GM12875 (cell line): ENCODE measurements around the gene MAPRE3.

Experiments used
- H3K4me3 ChIP-seq: one replicate; pipeline ENCODE4 v1.5.1; 2011; ENCODE audit warnings: low read depth, low read length, control low read depth
- TF ChIP-seq, protein P1 (sequence below): IDR thresholded peaks from 2 replicates; pipeline ENCODE4 v1.5.1; 2011; ENCODE audit warnings: low read depth, mild to moderate bottlenecking, control low read depth, inconsistent platforms, low read length, moderate library complexity, borderline replicate concordance; ENCODE audit not compliant: insufficient read depth

The MAPRE3 gene

GRCh38 chr2:26940001-26940400 is 30.4 kb upstream of the MAPRE3 start:
- TF ChIP-seq, protein P1, sequence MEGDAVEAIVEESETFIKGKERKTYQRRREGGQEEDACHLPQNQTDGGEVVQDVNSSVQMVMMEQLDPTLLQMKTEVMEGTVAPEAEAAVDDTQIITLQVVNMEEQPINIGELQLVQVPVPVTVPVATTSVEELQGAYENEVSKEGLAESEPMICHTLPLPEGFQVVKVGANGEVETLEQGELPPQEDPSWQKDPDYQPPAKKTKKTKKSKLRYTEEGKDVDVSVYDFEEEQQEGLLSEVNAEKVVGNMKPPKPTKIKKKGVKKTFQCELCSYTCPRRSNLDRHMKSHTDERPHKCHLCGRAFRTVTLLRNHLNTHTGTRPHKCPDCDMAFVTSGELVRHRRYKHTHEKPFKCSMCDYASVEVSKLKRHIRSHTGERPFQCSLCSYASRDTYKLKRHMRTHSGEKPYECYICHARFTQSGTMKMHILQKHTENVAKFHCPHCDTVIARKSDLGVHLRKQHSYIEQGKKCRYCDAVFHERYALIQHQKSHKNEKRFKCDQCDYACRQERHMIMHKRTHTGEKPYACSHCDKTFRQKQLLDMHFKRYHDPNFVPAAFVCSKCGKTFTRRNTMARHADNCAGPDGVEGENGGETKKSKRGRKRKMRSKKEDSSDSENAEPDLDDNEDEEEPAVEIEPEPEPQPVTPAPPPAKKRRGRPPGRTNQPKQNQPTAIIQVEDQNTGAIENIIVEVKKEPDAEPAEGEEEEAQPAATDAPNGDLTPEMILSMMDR = no peak
- H3K4me3 ChIP-seq = no peak overlapping the region

GRCh38 chr2:26941486-26941885 is 29.0 kb upstream of the MAPRE3 start:
- TF ChIP-seq, protein P1 = no peak

GRCh38 chr2:26942543-26943295 is 27.7 kb upstream of the MAPRE3 start:
- no peak overlapping the region for H3K4me3 ChIP-seq
- TF ChIP-seq, protein P1 = peak; percentile 84

More at GRCh38 chr2:26941486-26941885, 29.0 kb upstream of the MAPRE3 start:
- H3K4me3 ChIP-seq = no peak overlapping the region

- H3K4me3 ChIP-seq = no peak overlapping the region
- TF ChIP-seq, protein P1 = no peak
Measured at GRCh38 chr2:26945991-26946750, 24.3 kb upstream of the MAPRE3 start.

- H3K4me3 ChIP-seq = no peak overlapping the region
- TF ChIP-seq, protein P1 = no peak
Measured at GRCh38 chr2:26946841-26947784, 23.3 kb upstream of the MAPRE3 start.

DNA sequence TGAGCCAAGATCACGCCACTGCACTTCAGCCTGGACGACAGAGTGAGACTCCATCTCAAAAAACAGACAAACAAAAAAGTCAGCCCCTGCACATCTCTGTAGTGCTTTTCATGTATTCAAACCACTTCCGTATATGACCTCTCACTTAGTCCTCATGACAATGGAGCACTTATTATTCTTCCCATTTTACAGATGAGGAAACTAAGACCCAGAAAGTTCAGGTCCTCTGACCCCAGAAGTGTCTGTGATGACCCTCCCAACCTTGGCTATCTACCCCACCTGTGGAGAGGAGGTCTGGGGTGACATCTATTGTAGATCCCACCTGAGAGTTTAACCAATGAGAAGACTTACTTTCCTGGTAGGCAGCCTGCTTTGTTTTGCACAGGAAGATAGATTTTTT is 21.6 kb upstream of the MAPRE3 start:
- TF ChIP-seq, protein P1 = no peak
- no peak overlapping the region for H3K4me3 ChIP-seq
